ENCODE data around the gene MAPRE2.

The MAPRE2 gene

GRCh38 chr18:35061336-35061735 lies 20.1 kb downstream of the MAPRE2 start:
- DNase-seq (ENCODE audit: low read depth in 1 of 2, low spot score in 1 of 2) = no peak

GRCh38 chr18:35061804-35062203 lies 20.6 kb downstream of the MAPRE2 start:
- no peak for DNase-seq (ENCODE audit: low read depth in 1 of 2, low spot score in 1 of 2)

DNA sequence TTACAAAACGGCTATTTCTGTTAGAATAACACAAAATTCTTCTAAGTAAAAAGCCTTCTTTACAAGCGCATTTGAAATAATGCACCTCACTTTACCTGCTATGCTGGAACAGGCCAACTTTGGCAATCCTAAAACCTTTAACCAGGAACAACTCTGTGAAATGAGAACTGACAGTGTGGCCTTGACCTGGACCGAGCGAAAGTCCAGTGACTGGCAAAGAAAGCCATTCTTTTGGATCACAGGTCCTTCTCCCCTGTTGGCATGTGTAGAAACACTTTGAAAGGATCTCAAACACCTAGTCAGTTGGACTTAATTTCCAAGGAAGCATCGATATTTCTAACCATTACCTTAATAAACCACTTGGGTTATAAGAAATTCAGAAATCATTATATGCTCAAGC lies 21.2 kb downstream of the MAPRE2 start:
- no peak for DNase-seq (ENCODE audit: low read depth in 1 of 2, low spot score in 1 of 2)

- DNase-seq (ENCODE audit: low read depth in 1 of 2, low spot score in 1 of 2) = no peak
Measured at GRCh38 chr18:35063875-35064690, 22.9 kb downstream of the MAPRE2 start.

DNA sequence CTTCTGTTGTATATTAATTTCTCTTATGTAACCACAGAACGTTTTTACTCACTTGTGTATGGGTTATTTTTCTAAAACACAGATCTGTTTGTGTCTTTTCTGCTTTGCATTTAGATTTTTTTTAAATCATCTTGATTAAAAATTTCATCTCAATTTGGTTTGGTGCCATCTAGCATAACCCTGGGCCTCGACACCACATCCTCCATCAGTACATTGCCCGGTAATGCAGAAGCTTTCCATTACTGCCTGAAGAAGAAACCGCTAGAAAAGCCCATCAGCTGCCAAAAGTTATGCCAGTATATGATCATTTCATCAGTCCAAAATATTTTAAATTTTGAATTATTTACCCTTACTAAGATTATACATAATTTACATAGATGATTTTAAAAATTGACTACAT lies 26.2 kb downstream of the MAPRE2 start:
- no peak for DNase-seq (ENCODE audit: low read depth in 1 of 2, low spot score in 1 of 2)

DNA sequence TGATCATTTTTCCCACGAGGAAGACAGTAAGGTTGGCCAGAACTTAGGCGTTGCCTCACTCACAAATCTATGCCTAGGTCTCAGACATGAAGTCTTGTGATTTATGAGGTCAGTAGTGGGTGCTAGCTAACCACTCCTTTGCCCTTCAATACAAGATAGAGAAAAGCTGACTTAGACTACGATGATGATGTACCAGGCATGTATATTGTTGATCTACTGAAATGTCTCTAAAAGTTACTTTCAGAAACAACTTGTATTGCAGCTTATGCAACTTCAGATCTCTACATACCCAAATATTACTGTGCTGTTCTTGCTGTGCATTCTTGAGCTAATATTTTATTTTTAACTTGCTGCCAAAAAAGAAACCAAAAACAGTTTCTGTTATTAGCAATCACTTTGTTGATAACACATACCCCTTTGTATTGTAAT lies 30.6 kb downstream of the MAPRE2 start:
- no peak for DNase-seq (ENCODE audit: low read depth in 1 of 2, low spot score in 1 of 2)

- DNase-seq (ENCODE audit: low read depth in 1 of 2, low spot score in 1 of 2) = no peak
Measured at GRCh38 chr18:35072616-35073015, 31.4 kb downstream of the MAPRE2 start.

DNA sequence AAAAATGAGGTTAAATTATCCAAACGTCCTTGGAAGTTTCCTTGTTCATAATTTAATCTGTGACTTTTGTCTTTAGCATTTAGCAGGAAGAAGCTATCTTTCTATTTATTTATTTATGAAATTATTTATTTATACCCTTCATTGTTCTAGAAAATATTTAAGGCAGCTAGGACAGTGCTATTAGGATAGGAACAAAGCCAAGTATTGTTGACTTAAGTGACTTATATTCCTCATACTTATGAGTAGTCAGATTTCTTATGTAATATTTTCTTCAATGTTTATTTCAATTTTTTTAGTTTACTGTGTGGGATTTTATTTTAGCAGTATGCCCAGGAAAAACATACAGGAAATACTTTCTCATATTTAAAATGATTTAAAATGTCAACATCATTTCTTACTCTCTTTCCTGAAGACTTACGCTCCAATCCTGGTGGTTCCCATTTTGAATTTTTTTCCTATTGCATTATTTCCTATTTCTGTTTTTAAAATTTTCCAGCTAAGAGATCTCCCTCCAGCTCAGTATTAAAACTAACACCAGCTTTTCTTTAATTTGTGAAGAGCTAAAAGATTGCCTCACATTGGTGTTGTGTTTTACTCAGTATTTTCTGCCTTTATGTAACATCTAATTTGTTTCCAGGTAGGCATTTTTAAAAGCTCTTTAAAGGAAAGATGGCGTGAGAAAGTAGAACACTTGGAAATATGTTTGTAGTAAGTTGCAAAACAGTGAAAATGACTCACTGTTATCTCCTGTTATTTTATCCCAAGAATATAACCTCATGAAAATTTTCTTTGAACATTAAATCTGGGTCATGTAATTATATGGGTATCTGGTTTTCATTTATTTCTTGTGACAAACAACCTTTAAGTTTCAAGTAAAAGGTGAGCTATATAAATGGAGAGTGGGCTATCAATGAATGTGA lies 32.2 kb downstream of the MAPRE2 start:
- no peak for DNase-seq (ENCODE audit: low read depth in 1 of 2, low spot score in 1 of 2)

DNA sequence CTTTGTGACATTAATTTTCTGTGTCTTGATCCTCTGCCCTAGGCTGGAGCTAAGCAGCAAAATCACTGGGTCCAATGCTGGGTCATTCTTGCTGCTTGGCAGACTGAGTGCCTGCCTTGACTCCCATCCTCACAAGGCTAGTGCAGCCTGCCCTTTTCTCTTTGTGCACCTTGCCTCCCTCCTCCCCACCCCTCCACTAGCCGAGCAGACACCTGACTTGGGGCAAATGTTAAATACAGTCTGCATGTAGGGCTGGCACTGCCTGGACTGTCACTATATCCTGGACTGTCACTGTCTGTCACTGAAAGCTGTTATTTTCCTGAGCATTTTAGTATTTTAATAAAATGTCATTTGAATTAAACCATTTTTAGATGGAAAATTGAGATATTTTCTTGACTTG lies 33.4 kb downstream of the MAPRE2 start:
- DNase-seq (ENCODE audit: low read depth in 1 of 2, low spot score in 1 of 2) = no peak

DNA sequence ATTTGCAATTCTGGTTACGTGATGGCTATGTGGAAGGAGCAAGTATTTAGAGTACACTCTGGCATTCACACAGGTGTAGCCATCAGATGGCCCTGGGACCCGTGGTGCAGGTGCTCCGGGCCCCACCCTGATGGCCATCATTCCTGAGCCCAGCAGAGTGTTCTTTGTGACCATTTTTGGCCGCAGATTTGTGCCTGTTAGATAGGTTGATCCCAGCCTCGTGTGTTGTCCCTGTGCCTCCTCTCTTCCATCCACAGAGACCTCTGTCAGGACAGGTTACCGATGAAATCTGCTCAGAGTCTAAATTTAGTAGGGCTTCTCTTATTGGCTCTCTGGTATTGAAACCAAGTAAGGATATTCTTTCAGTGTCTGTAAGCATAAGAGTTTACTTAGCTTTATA lies 33.9 kb downstream of the MAPRE2 start:
- DNase-seq (ENCODE audit: low read depth in 1 of 2, low spot score in 1 of 2) = no peak

DNA sequence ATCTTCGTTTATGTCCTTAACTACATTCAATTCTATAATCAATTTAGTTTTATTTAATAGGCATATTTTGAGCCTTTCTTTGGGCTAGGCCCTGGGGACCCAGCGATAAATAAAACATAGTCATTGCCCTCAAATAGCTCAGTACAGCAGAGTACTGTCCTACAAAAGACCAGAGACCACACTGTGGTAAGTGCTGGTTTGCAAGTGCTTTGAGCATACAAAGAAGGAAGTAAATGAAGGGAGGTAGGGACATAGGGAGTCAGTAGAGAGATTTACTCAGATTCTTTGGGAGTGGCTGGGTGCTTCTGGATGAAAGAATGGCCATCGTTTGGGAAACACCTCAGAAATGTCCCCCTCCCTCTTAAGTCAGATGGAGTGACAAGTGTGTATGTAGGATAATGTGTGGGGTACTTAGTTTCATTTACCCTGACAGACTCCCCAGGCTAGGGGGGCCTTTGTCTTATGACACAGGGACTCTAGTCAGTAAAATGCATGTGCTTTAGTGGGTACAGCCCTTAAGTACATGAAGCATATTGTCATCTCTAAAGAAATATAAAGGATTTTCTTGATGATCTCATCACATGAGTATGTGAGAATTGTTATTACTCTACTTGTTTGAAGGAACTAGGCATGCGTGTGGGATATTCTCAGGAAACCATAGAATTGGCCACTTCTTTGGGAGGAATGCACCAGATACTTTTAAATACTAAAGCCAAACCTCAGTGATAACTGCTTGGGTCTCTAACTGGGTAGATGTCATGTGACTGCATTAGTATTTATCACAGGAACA lies 35.1 kb downstream of the MAPRE2 start:
- DNase-seq (ENCODE audit: low read depth in 1 of 2, low spot score in 1 of 2) = no peak

DNA sequence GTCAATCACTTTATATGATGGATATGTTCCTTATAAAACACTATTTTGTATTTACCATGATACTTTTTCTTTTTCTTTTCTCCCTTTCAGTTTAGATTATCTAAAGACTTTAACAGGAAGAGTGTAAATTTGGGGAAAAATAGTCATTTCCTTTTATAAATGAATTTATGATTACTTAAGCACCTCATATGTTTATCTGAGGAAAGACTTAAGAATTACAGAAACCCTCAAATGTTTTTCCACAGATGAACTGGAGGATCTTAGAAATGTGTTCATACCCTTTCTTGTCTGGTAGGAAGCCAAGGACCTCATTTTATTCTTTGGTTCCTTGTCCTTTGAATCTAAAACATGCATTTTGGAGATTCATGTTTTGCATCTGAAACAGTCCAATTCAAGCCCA lies 36.7 kb downstream of the MAPRE2 start:
- DNase-seq (ENCODE audit: low read depth in 1 of 2, low spot score in 1 of 2) = no peak

DNA sequence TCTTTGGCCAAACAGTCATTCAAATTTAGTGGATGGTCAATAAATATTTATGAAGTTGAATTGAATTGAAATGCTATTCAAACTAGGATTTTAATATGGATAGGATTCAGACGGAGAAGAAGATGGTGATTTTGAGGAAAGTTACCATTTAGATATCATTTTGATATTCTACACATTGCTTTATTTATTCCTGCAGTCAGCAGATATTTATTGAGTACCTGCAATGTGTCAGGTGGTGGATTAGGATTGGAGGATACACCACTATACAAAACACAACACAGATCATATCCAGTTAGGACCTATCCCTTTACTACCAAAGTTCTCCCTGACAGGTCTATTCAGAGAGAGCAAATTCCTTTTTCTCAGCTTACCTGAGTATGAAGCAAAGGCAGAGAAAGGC lies 38.8 kb downstream of the MAPRE2 start:
- DNase-seq (ENCODE audit: low read depth in 1 of 2, low spot score in 1 of 2) = no peak

- no peak for DNase-seq (ENCODE audit: low read depth in 1 of 2, low spot score in 1 of 2)
Measured at GRCh38 chr18:35083174-35083712, 42.0 kb downstream of the MAPRE2 start.

DNA sequence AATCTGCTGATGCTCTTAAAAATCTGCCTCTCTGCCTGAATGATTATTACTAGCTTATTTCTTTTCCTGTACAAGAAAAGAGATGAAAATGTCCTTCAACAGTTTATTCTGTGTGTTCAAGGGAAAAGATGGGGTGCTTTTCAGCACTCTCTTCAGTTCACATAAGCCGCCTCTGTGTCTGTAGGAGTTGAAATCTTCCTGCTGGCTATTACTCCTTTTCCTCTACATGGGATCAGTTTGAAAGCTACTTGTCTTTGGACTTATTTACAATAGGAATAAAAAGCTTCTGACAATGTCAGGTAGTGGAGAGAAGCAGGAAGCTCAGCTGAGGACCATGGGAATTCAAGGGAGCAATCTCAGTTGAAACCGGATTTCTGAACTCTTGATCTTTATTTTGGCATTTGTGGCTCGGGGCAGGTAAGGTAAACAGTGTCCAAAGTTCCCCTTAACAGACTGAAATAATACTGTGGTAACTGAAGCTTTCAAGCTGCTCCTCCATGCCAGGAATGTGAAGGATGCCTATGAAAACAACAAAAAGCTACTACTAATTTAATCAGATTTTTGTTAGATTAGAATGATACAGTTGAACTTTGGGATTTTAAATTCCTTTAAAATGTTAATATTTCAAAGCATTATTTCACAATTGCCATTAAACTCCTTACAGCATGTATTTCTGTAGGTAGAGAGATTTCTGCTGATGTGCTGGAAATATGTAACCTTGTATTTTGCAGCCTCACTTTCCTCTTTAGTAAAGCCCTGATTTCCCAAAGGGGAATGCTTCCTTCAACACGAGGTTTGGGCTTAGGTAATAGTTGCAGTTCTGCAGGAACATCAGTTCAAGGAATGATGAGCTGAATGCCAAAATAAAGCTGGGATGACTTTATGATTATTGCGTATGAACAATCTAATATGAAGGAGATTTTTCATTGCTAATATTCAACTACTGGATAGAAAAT lies 43.6 kb downstream of the MAPRE2 start:
- DNase-seq (ENCODE audit: low read depth in 1 of 2, low spot score in 1 of 2) = no peak

DNA sequence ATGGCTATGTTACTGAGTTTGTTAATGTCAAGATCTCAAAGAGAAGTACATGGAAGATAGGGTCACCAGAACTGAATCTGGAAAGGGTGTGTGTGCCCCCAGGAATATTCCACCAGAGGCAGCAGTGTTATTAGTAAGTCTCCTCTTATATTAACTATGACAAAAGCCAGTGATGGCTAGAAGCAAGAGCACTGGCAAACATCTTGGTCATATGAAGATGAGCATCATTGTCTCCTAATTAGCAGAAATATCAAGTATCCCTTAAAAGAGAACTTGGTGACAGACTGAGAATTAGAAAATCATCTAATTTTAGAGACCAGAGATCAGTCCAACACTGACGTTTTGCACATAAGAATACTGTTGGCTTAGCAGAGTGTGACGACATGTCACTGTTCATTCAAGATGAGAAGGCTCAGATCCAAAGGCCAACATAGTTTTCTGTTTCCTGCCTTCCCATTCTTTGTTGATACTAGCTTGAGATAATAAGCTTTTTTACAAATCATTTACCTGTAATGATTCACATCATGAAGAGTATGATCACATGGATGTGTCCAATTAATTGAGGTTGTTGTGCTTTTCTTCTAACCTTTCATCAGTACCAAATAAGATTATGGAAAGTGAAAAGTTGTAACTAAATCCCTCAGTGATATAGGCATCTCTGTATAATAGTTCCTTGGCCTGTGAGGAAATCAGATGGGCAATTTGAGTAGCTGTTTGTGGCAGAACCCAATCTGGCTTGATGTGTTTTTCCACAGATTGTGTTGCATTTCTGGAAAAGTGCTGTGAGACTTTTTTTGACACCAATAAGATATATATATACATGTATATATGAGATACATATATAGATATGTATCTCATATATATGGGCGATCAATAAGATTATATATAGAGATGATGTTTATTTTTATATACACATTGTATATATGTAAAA lies 44.5 kb downstream of the MAPRE2 start:
- no peak for DNase-seq (ENCODE audit: low read depth in 1 of 2, low spot score in 1 of 2)

- DNase-seq (ENCODE audit: low read depth in 1 of 2, low spot score in 1 of 2) = no peak
Measured at GRCh38 chr18:35086704-35087103, 45.5 kb downstream of the MAPRE2 start.

- DNase-seq (ENCODE audit: low read depth in 1 of 2, low spot score in 1 of 2) = no peak
Measured at GRCh38 chr18:35087726-35088125, 46.5 kb downstream of the MAPRE2 start.

- no peak for DNase-seq (ENCODE audit: low read depth in 1 of 2, low spot score in 1 of 2)
Measured at GRCh38 chr18:35088921-35089320, 47.7 kb downstream of the MAPRE2 start.

All from activated T-helper 1 cell treated with anti-CD3 and anti-CD28 coated beads, Interleukin-2, amount 50 U/mL, for 16 hours (primary cell).